K562 (cell line): ENCODE results near the gene DLGAP1. TPM values are rescaled to one million over a fixed set of nuclear protein-coding genes. Genes with fewer than 3 reads are reported as not detected.

Experiments used
- CBFA2T2 ChIP-seq: fragments of 450-650 bp; conservative IDR thresholded peaks from 2 replicates; pipeline ENCODE4 v1.6.1; 2017; ENCODE audit warnings: mild to moderate bottlenecking
- CC2D1A ChIP-seq: fragments of 450-650 bp; IDR thresholded peaks from 2 replicates; pipeline ENCODE4 v1.6.1; 2017; ENCODE audit warnings: mild to moderate bottlenecking
- CREB3 ChIP-seq: fragments of 450-650 bp; conservative IDR thresholded peaks from 2 replicates; pipeline ENCODE4 v1.6.1; 2016; ENCODE audit warnings: missing genetic modification characterization, low read depth, mild to moderate bottlenecking, missing compliant biosample characterization, moderate library complexity
- CSDE1 ChIP-seq, 2 experiments: fragments of 450-650 bp; IDR thresholded peaks; 2 replicates each; pipeline ENCODE4 v1.6.1; 2016; ENCODE audit warnings: mild to moderate bottlenecking in 1 of 2
- HDAC8 ChIP-seq: fragments of 450-650 bp; IDR thresholded peaks from 2 replicates; pipeline ENCODE4 v1.6.1; 2016; ENCODE audit warnings: mild to moderate bottlenecking, missing genetic modification characterization, moderate library complexity, missing compliant biosample characterization
- HMGN3 ChIP-seq: IDR thresholded peaks from 2 replicates; pipeline ENCODE4 v1.6.1; 2011; ENCODE audit warnings: borderline replicate concordance, low read depth, mild to moderate bottlenecking, mixed read lengths, low read length; ENCODE audit not compliant: insufficient read length; ENCODE audit errors: extremely low read depth
- JUND ChIP-seq, 2 experiments: IDR thresholded peaks; 2 replicates in 1 of 2; 3 replicates in 1 of 2; pipeline ENCODE4 v1.6.1; 2011; ENCODE audit warnings: borderline replicate concordance in 2 of 2, low read depth in 2 of 2, low read length in 2 of 2, improper control_type of control experiment in 1 of 2, missing biosample characterization in 1 of 2, missing genetic modification characterization in 1 of 2, missing genetic modification reagents in 1 of 2
- POLR3G ChIP-seq: IDR thresholded peaks from 2 replicates; pipeline ENCODE4 v1.6.1; 2011; ENCODE audit not compliant: insufficient read length, insufficient replicate concordance; ENCODE audit errors: extremely low read depth
- PTBP1 ChIP-seq: fragments of 200-400 bp; formaldehyde crosslinking; IDR thresholded peaks from 2 replicates; pipeline ENCODE4 v1.6.1; 2017; ENCODE audit warnings: low read depth, low read length
- RBM14 ChIP-seq: fragments of 200-400 bp; formaldehyde crosslinking; IDR thresholded peaks from 2 replicates; pipeline ENCODE4 v1.6.1; 2018; ENCODE audit warnings: low read depth, mild to moderate bottlenecking, low read length, moderate library complexity, borderline replicate concordance; ENCODE audit not compliant: insufficient read depth
- SAFB2 ChIP-seq: fragments of 200-400 bp; formaldehyde crosslinking; IDR thresholded peaks from 2 replicates; pipeline ENCODE4 v1.6.1; 2018; ENCODE audit warnings: borderline replicate concordance, low read length, low read depth, moderate library complexity; ENCODE audit not compliant: severe bottlenecking
- SMARCE1 ChIP-seq: fragments of 450-650 bp; IDR thresholded peaks from 2 replicates; pipeline ENCODE4 v1.7.1; 2016; ENCODE audit warnings: mild to moderate bottlenecking
- THRAP3 ChIP-seq: fragments of 450-650 bp; IDR thresholded peaks from 2 replicates; pipeline ENCODE4 v1.6.1; 2016; ENCODE audit warnings: mild to moderate bottlenecking, inconsistent platforms, borderline replicate concordance
- YBX1 ChIP-seq: fragments of 450-650 bp; IDR thresholded peaks from 2 replicates; pipeline ENCODE4 v1.7.1; 2016; ENCODE audit warnings: mild to moderate bottlenecking
- ZBTB33 ChIP-seq: sonication (generic); formaldehyde crosslinking; IDR thresholded peaks from 2 replicates; pipeline ENCODE4 v1.8.1; 2023; ENCODE audit warnings: mild to moderate bottlenecking, missing genetic modification reagents
- ZNF197 ChIP-seq: fragments of 200-800 bp; sonication (Bioruptor generic); IDR thresholded peaks from 2 replicates; pipeline ENCODE4 v1.6.1; 2016; ENCODE audit warnings: low read depth, missing genetic modification characterization, missing compliant biosample characterization
- ZNF354B ChIP-seq: fragments of 250-450 bp; sonication (Bioruptor Pico); IDR thresholded peaks from 2 replicates; pipeline ENCODE4 v1.4.0; 2020
- ZNF695 ChIP-seq: fragments of 450-650 bp; formaldehyde crosslinking; IDR thresholded peaks from 2 replicates; pipeline ENCODE4 v1.4.0; 2020; ENCODE audit warnings: mild to moderate bottlenecking, moderate library complexity
- ZNF75A ChIP-seq: fragments of 450-650 bp; formaldehyde crosslinking; IDR thresholded peaks from 2 replicates; pipeline ENCODE4 v1.4.0; 2020; ENCODE audit warnings: mild to moderate bottlenecking
- polyA plus RNA-seq, 8 experiments: library from polyadenylated mRNA; depleted of rRNA in 4 of 8; stranded (reverse) in 5 of 8; unstranded in 3 of 8; fragments of >200 nt; fragmentation: Nextera tagmentation in 2 of 8; fragmentation: Illumina TruSeq in 1 of 8; extraction: Ambion mirVana in 2 of 8; extraction: Trizol in 1 of 8; gene quantifications; 2 replicates each; pipeline versions ENCODE4 v1.2.1 to v1.2.3, GENCODE V29; 2011 to 2014; ENCODE audit warnings: inconsistent platforms in 1 of 8, missing spikeins in 1 of 8
- total RNA-seq, 7 experiments: library from RNA; depleted of rRNA in 6 of 7; stranded (reverse); fragments of >200 nt in 6 of 7; fragmentation: Illumina TruSeq in 2 of 7; extraction: Trizol in 2 of 7; gene quantifications; 2 replicates each; pipeline versions ENCODE4 v1.2.1 to v1.2.3, GENCODE V29; 2011 to 2021; ENCODE audit warnings: low replicate concordance in 1 of 7
- TF ChIP-seq, protein P1 (sequence below): fragments of 250-450 bp; sonication (Bioruptor Pico); IDR thresholded peaks from 2 replicates; pipeline ENCODE4 v1.5.0; 2020; ENCODE audit warnings: mild to moderate bottlenecking, borderline replicate concordance

Gene DLGAP1
- total and polyA plus RNA-seq, 9 of the 15 experiments (the other 6 are each of a cell fraction or from before 2014, with no cell fraction given), result 0.04 to 0.22 (median 0.08) TPM

- no peak for TF ChIP-seq RBM14
- no peak for TF ChIP-seq HDAC8 (tag)
- TF ChIP-seq JUND (IDR thresholded peaks at IDR 0.05; ENCODE audit: borderline replicate concordance, low read depth, low read length), result peak; percentile 89
- peak; percentile 83; the same call in 1 of the 3 replicates for TF ChIP-seq JUND (tag; IDR thresholded peaks at IDR 0.05; ENCODE audit: borderline replicate concordance, low read depth, low read length)
- TF ChIP-seq, protein P1, sequence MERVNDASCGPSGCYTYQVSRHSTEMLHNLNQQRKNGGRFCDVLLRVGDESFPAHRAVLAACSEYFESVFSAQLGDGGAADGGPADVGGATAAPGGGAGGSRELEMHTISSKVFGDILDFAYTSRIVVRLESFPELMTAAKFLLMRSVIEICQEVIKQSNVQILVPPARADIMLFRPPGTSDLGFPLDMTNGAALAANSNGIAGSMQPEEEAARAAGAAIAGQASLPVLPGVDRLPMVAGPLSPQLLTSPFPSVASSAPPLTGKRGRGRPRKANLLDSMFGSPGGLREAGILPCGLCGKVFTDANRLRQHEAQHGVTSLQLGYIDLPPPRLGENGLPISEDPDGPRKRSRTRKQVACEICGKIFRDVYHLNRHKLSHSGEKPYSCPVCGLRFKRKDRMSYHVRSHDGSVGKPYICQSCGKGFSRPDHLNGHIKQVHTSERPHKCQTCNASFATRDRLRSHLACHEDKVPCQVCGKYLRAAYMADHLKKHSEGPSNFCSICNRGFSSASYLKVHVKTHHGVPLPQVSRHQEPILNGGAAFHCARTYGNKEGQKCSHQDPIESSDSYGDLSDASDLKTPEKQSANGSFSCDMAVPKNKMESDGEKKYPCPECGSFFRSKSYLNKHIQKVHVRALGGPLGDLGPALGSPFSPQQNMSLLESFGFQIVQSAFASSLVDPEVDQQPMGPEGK (CRISPR knock-in tag), result peak; percentile 75; the same call in 1 of the 2 replicates
- TF ChIP-seq POLR3G, result no peak
- peak; percentile 59; the same call in 1 of the 2 replicates for TF ChIP-seq ZNF695 (CRISPR knock-in tag)
- TF ChIP-seq CBFA2T2, result no peak
- TF ChIP-seq CSDE1 (IDR thresholded peaks at IDR 0.05), result no peak
- no peak for TF ChIP-seq SAFB2
- TF ChIP-seq ZNF354B (CRISPR knock-in tag), result no peak
- TF ChIP-seq THRAP3, result no peak
- TF ChIP-seq ZNF197, result no peak
- peak; percentile 38 for TF ChIP-seq ZBTB33 (CRISPR knock-in tag)
- no peak for TF ChIP-seq YBX1
- TF ChIP-seq PTBP1, result no peak
- TF ChIP-seq ZNF75A (CRISPR knock-in tag), result no peak
- TF ChIP-seq SMARCE1, result no peak
- no peak for TF ChIP-seq CREB3 (tag)
- peak; percentile 99 for TF ChIP-seq HMGN3
- no peak for TF ChIP-seq CC2D1A
These were observed 1006.9 kb downstream of the DLGAP1 start (continued) for GRCh38 chr18:3447895-3448837.
